Measurements from ENCODE around the gene MRPL49. TPM values are rescaled to one million over a fixed set of nuclear protein-coding genes. Genes with fewer than 3 reads are reported as not detected.

The MRPL49 gene
- total and polyA plus RNA-seq, 2 donors (not counting 1 experiment from before 2014, with no cell fraction given), result 39.6 to 48.5 TPM

GRCh38 chr11:65078786-65079342 lies 43.3 kb upstream of the MRPL49 start:
- Histone ChIP-seq H3K4me1 (ENCODE audit: control insufficient read depth in 2 of 2, insufficient read depth in 2 of 2, low read length in 2 of 2) (peaks cover 4 to 18% of the 10 kb centered on the region in 2 donors), H3K36me3 (replicated peaks in 1 of 2; ENCODE audit: control extremely low read depth in 1 of 2, control insufficient read depth in 1 of 2, extremely low read depth in 1 of 2, insufficient read depth in 2 of 2, low read length in 1 of 2) (no peaks in the 10 kb centered on the region), H3K9me3 (ENCODE audit: control extremely low read depth in 1 of 3, control insufficient read depth in 2 of 3, insufficient read depth in 1 of 3, low read length in 2 of 3) (no peaks in the 10 kb centered on the region), H2AFZ (ENCODE audit: insufficient read depth, low read depth, low read length, poor library complexity, severe bottlenecking) (peak overlapping the region; percentile 63), H3K27me3 (replicated peaks in 1 of 4; ENCODE audit: control extremely low read depth in 1 of 4, control insufficient read depth in 3 of 4, insufficient read depth in 4 of 4, low read length in 3 of 4) (no peaks in the 10 kb centered on the region), H3K9ac (ENCODE audit: low read length) (no peak overlapping the region), H4K20me1 (ENCODE audit: control insufficient read depth, insufficient read depth, low read length, poor library complexity, severe bottlenecking) (no peaks in the 10 kb centered on the region), H3K79me2 (ENCODE audit: control insufficient read depth, insufficient read depth, low read length) (peaks cover 12% of the 10 kb centered on the region), H3K4me3 (ENCODE audit: control extremely low read depth in 1 of 5, extremely low read depth in 1 of 5, insufficient read depth in 1 of 5, low read depth in 2 of 5, low read length in 4 of 5) (no peak overlapping the region), H3K27ac (ENCODE audit: low read length in 2 of 2) (peak overlapping the region in 1 of 2 donors; percentile 0), H3K4me2 (replicated peaks; ENCODE audit: low read depth, low read length, poor library complexity, severe bottlenecking) (no peak overlapping the region)
- WGBS (ENCODE audit: insufficient coverage), result 75% methylated on average over 1 of the region's 9 CpGs
- no peak for DNase-seq
- Mint-ChIP-seq H3K9me3 (ENCODE audit: insufficient read depth) (no peaks in the 10 kb centered on the region), H3K27ac (peak overlapping the region; percentile 56), H3K4me3 (no peak overlapping the region), H3K4me1 (peaks cover 14% of the 10 kb centered on the region), H3K27me3 (no peaks in the 10 kb centered on the region)
- CTCF ChIA-PET, result interaction anchor here (0.5 to 0.9 kb wide), 7 partner anchors 11 to 231 kb away, joined by 3 to 6 read pairs (median 3); partner anchors contain the start of gene ARL2
- TF ChIP-seq CTCF (IDR thresholded peaks at IDR 0.05) (no peak), EZH2 (IDR thresholded peaks at IDR 0.05; ENCODE audit: borderline replicate concordance, insufficient read depth, low read depth, low read length, poor library complexity, severe bottlenecking) (no peak)
- no peak for ATAC-seq (ENCODE audit: low read depth)
- POLR2A ChIA-PET, result no interaction called here
- intact Hi-C loops (cut with micrococcal nuclease), result loop anchor here (1.0 kb wide), 1 partner anchor 65 kb away; the partner anchor contains the start of gene ARL2

- Histone ChIP-seq H3K27me3 (replicated peaks in 1 of 4; ENCODE audit: control extremely low read depth in 1 of 4, control insufficient read depth in 3 of 4, insufficient read depth in 4 of 4, low read length in 3 of 4) (no peaks in the 10 kb centered on the region), H3K79me2 (ENCODE audit: control insufficient read depth, insufficient read depth, low read length) (peaks cover 31% of the 10 kb centered on the region), H3K4me3 (ENCODE audit: control extremely low read depth in 1 of 5, extremely low read depth in 1 of 5, insufficient read depth in 1 of 5, low read depth in 2 of 5, low read length in 4 of 5) (peak overlapping the region; percentile 53 to 77 (median 75)), H3K9ac (ENCODE audit: low read length) (peak overlapping the region; percentile 86), H3K4me2 (replicated peaks; ENCODE audit: low read depth, low read length, poor library complexity, severe bottlenecking) (peak overlapping the region; percentile 88), H3K27ac (ENCODE audit: low read length in 2 of 2) (peak overlapping the region; percentile 91 to 94), H3K4me1 (ENCODE audit: control insufficient read depth in 2 of 2, insufficient read depth in 2 of 2, low read length in 2 of 2) (peaks cover 12 to 26% of the 10 kb centered on the region in 2 donors), H2AFZ (ENCODE audit: insufficient read depth, low read depth, low read length, poor library complexity, severe bottlenecking) (peak overlapping the region; percentile 98), H4K20me1 (ENCODE audit: control insufficient read depth, insufficient read depth, low read length, poor library complexity, severe bottlenecking) (peaks cover 8% of the 10 kb centered on the region), H3K36me3 (replicated peaks in 1 of 2; ENCODE audit: control extremely low read depth in 1 of 2, control insufficient read depth in 1 of 2, extremely low read depth in 1 of 2, insufficient read depth in 2 of 2, low read length in 1 of 2) (peaks cover 0 to 33% of the 10 kb centered on the region in 2 experiments), H3K9me3 (ENCODE audit: control extremely low read depth in 1 of 3, control insufficient read depth in 2 of 3, insufficient read depth in 1 of 3, low read length in 2 of 3) (no peaks in the 10 kb centered on the region)
- H3K27ac Mint-ChIP-seq, result peak overlapping the region; percentile 100
- CTCF ChIA-PET, result interaction anchor here (1.7 to 2.0 kb wide), 2 partner anchors 27 to 42 kb away, joined by 6 to 8 read pairs; partner anchors contain the start of gene SAC3D1
- DNase-seq (no peak), ATAC-seq (ENCODE audit: low read depth) (no peak)
- no peaks in the 10 kb centered on the region for H3K9me3 Mint-ChIP-seq (ENCODE audit: insufficient read depth)
- no peaks in the 10 kb centered on the region for H3K27me3 Mint-ChIP-seq
- H3K4me3 Mint-ChIP-seq, result peak overlapping the region; percentile 98
- TF ChIP-seq EZH2 (IDR thresholded peaks at IDR 0.05; ENCODE audit: borderline replicate concordance, insufficient read depth, low read depth, low read length, poor library complexity, severe bottlenecking) (no peak), CTCF (IDR thresholded peaks at IDR 0.05) (no peak)
- POLR2A ChIA-PET, result no interaction called here
- intact Hi-C loops (cut with micrococcal nuclease), result no loop called here
- peaks cover 30% of the 10 kb centered on the region for H3K4me1 Mint-ChIP-seq
- WGBS (ENCODE audit: insufficient coverage), result 9% methylated on average over 8 of the region's 13 CpGs
Measured at GRCh38 chr11:65083134-65083833, 38.8 kb upstream of the MRPL49 start.

All from B cell (primary cell).